H9 (cell line): Measurements from ENCODE around the gene PJA1. TPM values are rescaled to one million over a fixed set of nuclear protein-coding genes. Genes with fewer than 3 reads are reported as not detected.
A peak's percentile ranks its signal among the peaks of the same experiment; 100 is the strongest.

Experiments used
- DNase-seq: peaks from one replicate; pipeline ENCODE4 v3.0.0-alpha.2; 2017
- H2AFZ ChIP-seq: one replicate; pipeline ENCODE4 v1.6.1; 2013; ENCODE audit warnings: mild to moderate bottlenecking, low read length, control low read depth, moderate library complexity
- H2AK5ac ChIP-seq: 2 replicates; pipeline ENCODE4 v1.6.1; 2013; ENCODE audit warnings: low read length, control low read depth, mixed read lengths; ENCODE audit not compliant: insufficient read length
- H2BK120ac ChIP-seq: one replicate; pipeline ENCODE4 v1.6.1; 2013; ENCODE audit warnings: low read depth, mild to moderate bottlenecking, low read length, control low read depth, inconsistent platforms; ENCODE audit not compliant: poor library complexity, severe bottlenecking
- H2BK12ac ChIP-seq: 2 replicates; pipeline ENCODE4 v1.6.1; 2013; ENCODE audit warnings: low read length, control low read depth, mixed read lengths, low read depth; ENCODE audit not compliant: insufficient read length
- H2BK15ac ChIP-seq: 2 replicates; pipeline ENCODE4 v1.6.1; 2013; ENCODE audit warnings: low read depth, low read length, control low read depth
- H2BK20ac ChIP-seq: one replicate; pipeline ENCODE4 v1.6.1; 2013; ENCODE audit warnings: low read depth, mild to moderate bottlenecking, low read length, control low read depth, inconsistent platforms; ENCODE audit not compliant: poor library complexity, severe bottlenecking
- H2BK5ac ChIP-seq: 2 replicates; pipeline ENCODE4 v1.6.1; 2013; ENCODE audit warnings: low read length, control low read depth, mixed read lengths; ENCODE audit not compliant: insufficient read length
- H3K14ac ChIP-seq: 2 replicates; pipeline ENCODE4 v1.6.1; 2013; ENCODE audit warnings: low read length, control low read depth; ENCODE audit not compliant: insufficient read depth
- H3K18ac ChIP-seq: 2 replicates; pipeline ENCODE4 v1.6.1; 2013; ENCODE audit warnings: low read depth, mild to moderate bottlenecking, mixed read lengths, low read length, control low read depth; ENCODE audit not compliant: insufficient read length
- H3K23ac ChIP-seq: 2 replicates; pipeline ENCODE4 v1.6.1; 2013; ENCODE audit warnings: low read length, control low read depth, mixed read lengths, low read depth; ENCODE audit not compliant: insufficient read length
- H3K23me2 ChIP-seq: 2 replicates; pipeline ENCODE4 v1.6.1; 2013; ENCODE audit warnings: low read depth, mild to moderate bottlenecking, mixed read lengths, low read length, control low read depth; ENCODE audit not compliant: insufficient read length, poor library complexity, severe bottlenecking
- H3K27ac ChIP-seq: 2 replicates; pipeline ENCODE4 v1.5.1; 2013; ENCODE audit warnings: low read length, control low read depth, mixed read lengths, low read depth; ENCODE audit not compliant: insufficient read length
- H3K27me3 ChIP-seq: 2 replicates; pipeline ENCODE4 v1.6.1; 2013; ENCODE audit warnings: low read length, control low read depth, inconsistent platforms; ENCODE audit not compliant: insufficient read depth
- H3K4ac ChIP-seq: 2 replicates; pipeline ENCODE4 v1.6.1; 2013; ENCODE audit warnings: low read depth, mild to moderate bottlenecking, control low read depth, inconsistent platforms, low read length, moderate library complexity
- H3K4me1 ChIP-seq: 2 replicates; pipeline ENCODE4 v1.6.1; 2013; ENCODE audit warnings: low read length, control low read depth, inconsistent platforms; ENCODE audit not compliant: insufficient read depth
- H3K4me2 ChIP-seq: 2 replicates; pipeline ENCODE4 v1.6.1; 2013; ENCODE audit warnings: low read length, control low read depth, mixed read lengths; ENCODE audit not compliant: insufficient read length, insufficient read depth
- H3K56ac ChIP-seq: 2 replicates; pipeline ENCODE4 v1.6.1; 2013; ENCODE audit warnings: low read depth, mild to moderate bottlenecking, mixed read lengths, low read length, control low read depth; ENCODE audit not compliant: insufficient read length
- H3K79me1 ChIP-seq: 2 replicates; pipeline ENCODE4 v1.6.1; 2013; ENCODE audit warnings: low read depth, mild to moderate bottlenecking, moderate library complexity, low read length, control low read depth, inconsistent platforms; ENCODE audit not compliant: insufficient read depth, poor library complexity, severe bottlenecking
- H3K79me2 ChIP-seq: 2 replicates; pipeline ENCODE4 v1.6.1; 2013; ENCODE audit warnings: low read length, control low read depth, inconsistent platforms; ENCODE audit not compliant: insufficient read depth
- H3K9ac ChIP-seq: 2 replicates; pipeline ENCODE4 v1.6.1; 2013; ENCODE audit warnings: low read length, control low read depth, mixed read lengths; ENCODE audit not compliant: insufficient read length; ENCODE audit errors: extremely low read depth
- H3K9me3 ChIP-seq: one replicate; pipeline ENCODE4 v1.6.1; 2013; ENCODE audit warnings: low read depth, low read length, inconsistent platforms; ENCODE audit not compliant: control insufficient read depth
- H3T11ph ChIP-seq: one replicate; pipeline ENCODE4 v1.6.1; 2013; ENCODE audit warnings: mild to moderate bottlenecking, low read length, control low read depth, inconsistent platforms
- H4K20me1 ChIP-seq: one replicate; pipeline ENCODE4 v1.6.1; 2013; ENCODE audit not compliant: control insufficient read depth, insufficient read length, insufficient read depth
- H4K5ac ChIP-seq: 2 replicates; pipeline ENCODE4 v1.6.1; 2013; ENCODE audit warnings: low read depth, mild to moderate bottlenecking, mixed read lengths, low read length, control low read depth; ENCODE audit not compliant: insufficient read length
- H4K8ac ChIP-seq: replicated peaks from 2 replicates; pipeline ENCODE4 v1.6.1; 2013; ENCODE audit warnings: low read length, control low read depth, mixed read lengths, low read depth; ENCODE audit not compliant: insufficient read length
- H4K91ac ChIP-seq: 2 replicates; pipeline ENCODE4 v1.6.1; 2013; ENCODE audit warnings: low read depth, mild to moderate bottlenecking, moderate library complexity, mixed read lengths, low read length, control low read depth; ENCODE audit not compliant: insufficient read length
- H3K27ac Mint-ChIP-seq, 3 experiments: 2 replicates in 2 of 3; 3 replicates in 1 of 3; pipeline ENCODE4 v1.8.0; 2020 to 2021; ENCODE audit warnings: mixed read lengths in 3 of 3, mild to moderate bottlenecking in 1 of 3, moderate library complexity in 1 of 3
- H3K27me3 Mint-ChIP-seq: 2 replicates; pipeline ENCODE4 v1.8.0; 2021; ENCODE audit warnings: low read depth, mild to moderate bottlenecking, moderate library complexity, mixed read lengths
- H3K36me3 Mint-ChIP-seq, 3 experiments: 2 replicates in 2 of 3; 3 replicates in 1 of 3; pipeline ENCODE4 v1.8.0; 2020 to 2021; ENCODE audit warnings: low read depth in 3 of 3, mixed read lengths in 3 of 3; ENCODE audit not compliant: insufficient read depth in 1 of 3
- H3K4me1 Mint-ChIP-seq, 2 experiments: 2 replicates each; pipeline ENCODE4 v1.8.0; 2020; ENCODE audit warnings: mixed read lengths in 2 of 2
- H3K4me3 Mint-ChIP-seq, 2 experiments: 2 replicates in 1 of 2; 3 replicates in 1 of 2; pipeline ENCODE4 v1.8.0; 2020 to 2021; ENCODE audit warnings: mild to moderate bottlenecking in 2 of 2, mixed read lengths in 2 of 2, moderate library complexity in 1 of 2
- H3K9me3 Mint-ChIP-seq, 2 experiments: 2 replicates in 1 of 2; 3 replicates in 1 of 2; pipeline ENCODE4 v1.8.0; 2020; ENCODE audit warnings: mild to moderate bottlenecking in 2 of 2, mixed read lengths in 2 of 2, moderate library complexity in 1 of 2
- WGBS: extraction: QIAGEN DNeasy Blood & Tissue Kit; methylation state at CpG from one replicate; pipeline ENCODE4 v1.1.7; 2013; ENCODE audit warnings: missing lambda C conversion rate, low lambda C conversion rate, mixed read lengths; ENCODE audit not compliant: insufficient read length; ENCODE audit errors: extremely low coverage; 5-methylcytosine and 5-hydroxymethylcytosine counted together
- total RNA-seq: library from RNA; stranded (reverse); gene quantifications from 2 replicates; pipeline ENCODE4 v1.2.1, GENCODE V29; 2021
- TF ChIP-seq, protein P1 (sequence below): fragments of 200-600 bp; sonication (generic); conservative IDR thresholded peaks from 3 replicates; pipeline ENCODE4 v1.8.0; 2021; ENCODE audit warnings: antibody characterized with exemption, mild to moderate bottlenecking

The PJA1 gene
- total RNA-seq, 1 experiment from 2014 or later: 41.4 TPM

DNA sequence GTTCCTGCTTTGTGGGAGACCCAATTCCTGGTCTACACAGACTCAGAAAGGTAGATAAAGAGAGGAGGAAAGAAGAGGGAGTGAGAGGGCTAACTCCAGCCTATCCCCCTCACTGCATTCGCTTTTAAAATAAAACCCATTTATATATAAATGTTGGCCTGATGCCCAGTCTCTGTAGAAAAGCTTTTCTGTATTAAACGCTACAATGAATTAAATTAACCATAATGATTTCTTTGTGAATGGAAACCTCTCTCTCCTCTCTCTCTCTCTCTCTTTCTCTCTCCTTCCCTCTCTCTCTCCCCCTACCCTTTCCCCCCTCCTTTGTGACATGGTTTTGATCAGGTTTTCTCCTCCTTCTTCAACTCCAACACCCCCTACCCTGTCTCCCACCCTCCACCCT, 34.8 kb downstream of the PJA1 start:
- Mint-ChIP-seq H3K27me3 (peaks cover 57% of the 10 kb centered on the region), H3K27ac (peak overlapping the region in 1 of 3 experiments; percentile 44; a peak in 1 of 7 replicates), H3K9me3 (peaks cover 63 to 74% of the 10 kb centered on the region in 2 experiments), H3K4me3 (peak overlapping the region in 1 of 2 experiments; percentile 12; a peak in 1 of 5 replicates), H3K36me3 (peaks cover 0 to 9% (median 0%) of the 10 kb centered on the region in 3 experiments; a peak in 2 of 7 replicates), H3K4me1 (peaks cover 38 to 39% of the 10 kb centered on the region in 2 experiments)
- no peak overlapping the region for H4K91ac ChIP-seq
- no peak overlapping the region for H3K27ac ChIP-seq
- H4K8ac ChIP-seq: no peak overlapping the region
- no peaks in the 10 kb centered on the region for H3K79me2 ChIP-seq
- TF ChIP-seq, protein P1, sequence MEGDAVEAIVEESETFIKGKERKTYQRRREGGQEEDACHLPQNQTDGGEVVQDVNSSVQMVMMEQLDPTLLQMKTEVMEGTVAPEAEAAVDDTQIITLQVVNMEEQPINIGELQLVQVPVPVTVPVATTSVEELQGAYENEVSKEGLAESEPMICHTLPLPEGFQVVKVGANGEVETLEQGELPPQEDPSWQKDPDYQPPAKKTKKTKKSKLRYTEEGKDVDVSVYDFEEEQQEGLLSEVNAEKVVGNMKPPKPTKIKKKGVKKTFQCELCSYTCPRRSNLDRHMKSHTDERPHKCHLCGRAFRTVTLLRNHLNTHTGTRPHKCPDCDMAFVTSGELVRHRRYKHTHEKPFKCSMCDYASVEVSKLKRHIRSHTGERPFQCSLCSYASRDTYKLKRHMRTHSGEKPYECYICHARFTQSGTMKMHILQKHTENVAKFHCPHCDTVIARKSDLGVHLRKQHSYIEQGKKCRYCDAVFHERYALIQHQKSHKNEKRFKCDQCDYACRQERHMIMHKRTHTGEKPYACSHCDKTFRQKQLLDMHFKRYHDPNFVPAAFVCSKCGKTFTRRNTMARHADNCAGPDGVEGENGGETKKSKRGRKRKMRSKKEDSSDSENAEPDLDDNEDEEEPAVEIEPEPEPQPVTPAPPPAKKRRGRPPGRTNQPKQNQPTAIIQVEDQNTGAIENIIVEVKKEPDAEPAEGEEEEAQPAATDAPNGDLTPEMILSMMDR: no peak
- H3K4me1 ChIP-seq: peaks cover 7% of the 10 kb centered on the region; the same call in 1 of the 2 replicates
- DNase-seq: no peak
- no peak overlapping the region for H3K4me2 ChIP-seq
- no peaks in the 10 kb centered on the region for H3K79me1 ChIP-seq
- no peak overlapping the region for H2BK5ac ChIP-seq
- H2BK20ac ChIP-seq: no peak overlapping the region
- H2BK120ac ChIP-seq: no peak overlapping the region
- H3K23me2 ChIP-seq: no peaks in the 10 kb centered on the region
- H3K23ac ChIP-seq: no peak overlapping the region
- no peak overlapping the region for H3T11ph ChIP-seq
- no peak overlapping the region for H3K14ac ChIP-seq
- H3K9me3 ChIP-seq: no peaks in the 10 kb centered on the region
- no peak overlapping the region for H4K5ac ChIP-seq
- no peak overlapping the region for H3K18ac ChIP-seq
- no peak overlapping the region for H3K9ac ChIP-seq
- H2BK12ac ChIP-seq: no peak overlapping the region
- no peak overlapping the region for H2AFZ ChIP-seq
- no peak overlapping the region for H2BK15ac ChIP-seq
- H3K4ac ChIP-seq: no peak overlapping the region
- H3K56ac ChIP-seq: no peak overlapping the region
- peaks cover 2% of the 10 kb centered on the region; the same call in 1 of the 2 replicates for H3K27me3 ChIP-seq
- H4K20me1 ChIP-seq: no peaks in the 10 kb centered on the region
- no peak overlapping the region for H2AK5ac ChIP-seq
- WGBS: no CpG with 5 or more reads among the region's 2 CpGs
